GM21423 (cell line): ENCODE data around the gene TBX2.

Source experiments
- ATAC-seq: cut with Tn5 transposase; IDR thresholded peaks from one replicate; pipeline ENCODE4 v1.9.1; 2021; ENCODE audit warnings: mild to moderate bottlenecking, moderate library complexity; ENCODE audit not compliant: unreplicated experiment

Gene TBX2

DNA sequence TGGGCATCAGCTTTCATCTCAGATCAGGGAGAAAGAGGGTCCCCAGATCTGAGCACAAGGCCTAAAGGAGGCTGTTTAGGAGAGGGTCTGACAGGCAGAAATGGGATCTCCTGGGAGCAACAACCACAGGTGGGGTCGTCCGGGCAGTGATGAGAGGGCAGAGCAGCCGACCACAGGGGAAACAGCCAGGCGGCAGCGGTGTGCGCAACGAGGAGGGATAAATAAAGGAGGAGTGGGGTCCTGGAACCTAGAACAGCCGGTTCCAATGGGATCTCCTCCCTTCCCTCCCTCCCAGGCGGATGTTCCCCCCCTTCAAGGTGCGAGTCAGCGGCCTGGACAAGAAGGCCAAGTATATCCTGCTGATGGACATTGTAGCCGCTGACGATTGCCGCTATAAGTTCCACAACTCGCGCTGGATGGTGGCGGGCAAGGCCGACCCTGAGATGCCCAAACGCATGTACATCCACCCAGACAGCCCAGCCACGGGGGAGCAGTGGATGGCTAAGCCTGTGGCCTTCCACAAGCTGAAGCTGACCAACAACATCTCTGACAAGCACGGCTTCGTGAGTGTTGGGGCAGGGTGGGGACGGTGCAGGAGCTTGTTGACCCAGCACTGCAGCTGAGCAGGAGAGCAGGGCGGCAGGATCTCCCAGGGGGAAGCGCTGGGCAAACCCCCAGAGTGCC is 1.9 kb downstream of the TBX2 start:
- ATAC-seq, result no peak

DNA sequence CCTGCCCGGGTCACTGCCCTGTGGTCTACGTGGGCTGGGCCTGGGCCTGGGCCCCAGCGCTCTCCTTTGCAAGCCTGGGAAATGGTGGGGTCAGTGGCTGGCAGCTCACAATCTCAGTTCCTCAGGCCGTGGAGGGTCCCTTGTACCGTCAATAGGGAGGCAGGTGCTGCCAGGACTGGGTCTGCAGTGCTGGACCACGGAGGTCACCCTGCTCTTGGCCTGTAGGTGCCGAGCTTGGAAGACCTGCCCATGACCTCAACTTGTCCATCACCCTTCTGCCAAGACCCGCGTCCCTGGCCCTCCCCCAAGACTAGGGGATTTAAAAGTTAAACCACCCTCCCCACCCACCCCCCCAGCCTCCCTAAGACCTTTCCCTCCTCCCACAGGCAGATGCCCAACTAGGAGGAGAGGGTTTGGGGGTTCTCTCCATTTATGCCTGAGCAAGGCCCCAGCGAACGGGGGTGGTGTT is 2.5 kb downstream of the TBX2 start:
- no peak for ATAC-seq

DNA sequence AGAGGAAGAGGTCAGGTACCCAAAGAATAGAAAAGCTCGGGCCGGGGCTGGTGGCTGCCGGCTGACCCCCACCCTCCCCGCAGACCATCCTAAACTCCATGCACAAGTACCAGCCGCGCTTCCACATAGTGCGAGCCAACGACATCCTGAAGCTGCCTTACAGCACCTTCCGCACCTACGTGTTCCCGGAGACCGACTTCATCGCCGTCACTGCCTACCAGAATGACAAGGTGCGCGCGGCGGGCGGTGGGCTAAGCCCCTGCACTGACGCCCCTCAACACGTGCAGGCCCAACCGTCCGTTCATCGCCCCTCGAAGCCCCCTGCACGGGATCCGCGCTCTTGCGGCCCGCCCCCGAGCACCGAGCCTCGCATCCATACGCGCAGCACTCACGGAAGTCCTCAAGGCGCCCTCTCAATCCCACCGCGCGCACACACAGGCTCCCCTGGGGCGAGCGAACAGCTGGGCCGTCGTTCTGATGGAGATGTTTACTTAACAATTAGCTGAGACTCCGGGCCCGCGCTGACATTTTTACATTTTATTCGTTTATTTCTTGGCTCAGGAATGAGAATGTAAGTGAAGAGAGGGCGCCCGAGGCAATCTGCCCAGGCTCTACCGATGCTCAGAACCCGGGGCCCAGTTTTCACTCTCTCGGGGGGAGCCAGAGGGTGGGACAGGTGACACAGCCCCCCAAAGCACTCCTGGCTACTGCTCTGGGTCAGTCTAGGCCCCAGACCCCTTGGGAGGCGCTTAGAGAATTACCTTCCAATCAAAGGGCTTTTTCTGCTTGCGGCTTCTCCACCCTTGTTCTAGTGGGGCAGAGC is 3.5 kb downstream of the TBX2 start:
- no peak for ATAC-seq

GRCh38 chr17:61403801-61404662 is 4.4 kb downstream of the TBX2 start:
- ATAC-seq, result no peak

GRCh38 chr17:61404663-61404912 is 4.9 kb downstream of the TBX2 start:
- no peak for ATAC-seq

DNA sequence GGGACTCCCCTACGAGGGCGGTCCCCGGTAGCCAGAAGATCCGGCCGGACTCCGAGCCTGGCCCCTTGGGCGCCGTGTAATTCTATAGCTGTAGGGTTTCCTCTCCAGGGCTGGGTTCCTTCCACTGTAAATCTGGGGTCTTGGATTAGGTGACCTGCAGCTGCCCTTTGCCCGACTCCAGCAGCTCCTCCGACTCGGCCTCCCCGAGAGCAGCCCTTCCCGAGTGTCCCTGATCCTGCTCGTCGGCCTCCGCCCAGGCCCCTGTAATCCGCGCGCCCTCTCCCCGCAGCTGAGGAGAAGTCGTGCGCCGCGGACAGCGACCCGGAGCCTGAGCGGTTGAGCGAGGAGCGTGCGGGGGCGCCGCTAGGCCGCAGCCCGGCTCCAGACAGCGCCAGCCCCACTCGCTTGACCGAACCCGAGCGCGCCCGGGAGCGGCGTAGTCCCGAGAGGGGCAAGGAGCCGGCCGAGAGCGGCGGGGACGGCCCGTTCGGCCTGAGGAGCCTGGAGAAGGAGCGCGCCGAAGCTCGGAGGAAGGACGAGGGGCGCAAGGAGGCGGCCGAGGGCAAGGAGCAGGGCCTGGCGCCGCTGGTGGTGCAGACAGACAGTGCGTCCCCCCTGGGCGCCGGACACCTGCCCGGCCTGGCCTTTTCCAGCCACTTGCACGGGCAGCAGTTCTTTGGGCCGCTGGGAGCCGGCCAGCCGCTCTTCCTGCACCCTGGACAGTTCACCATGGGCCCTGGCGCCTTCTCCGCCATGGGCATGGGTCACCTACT is 5.5 kb downstream of the TBX2 start:
- no peak for ATAC-seq

DNA sequence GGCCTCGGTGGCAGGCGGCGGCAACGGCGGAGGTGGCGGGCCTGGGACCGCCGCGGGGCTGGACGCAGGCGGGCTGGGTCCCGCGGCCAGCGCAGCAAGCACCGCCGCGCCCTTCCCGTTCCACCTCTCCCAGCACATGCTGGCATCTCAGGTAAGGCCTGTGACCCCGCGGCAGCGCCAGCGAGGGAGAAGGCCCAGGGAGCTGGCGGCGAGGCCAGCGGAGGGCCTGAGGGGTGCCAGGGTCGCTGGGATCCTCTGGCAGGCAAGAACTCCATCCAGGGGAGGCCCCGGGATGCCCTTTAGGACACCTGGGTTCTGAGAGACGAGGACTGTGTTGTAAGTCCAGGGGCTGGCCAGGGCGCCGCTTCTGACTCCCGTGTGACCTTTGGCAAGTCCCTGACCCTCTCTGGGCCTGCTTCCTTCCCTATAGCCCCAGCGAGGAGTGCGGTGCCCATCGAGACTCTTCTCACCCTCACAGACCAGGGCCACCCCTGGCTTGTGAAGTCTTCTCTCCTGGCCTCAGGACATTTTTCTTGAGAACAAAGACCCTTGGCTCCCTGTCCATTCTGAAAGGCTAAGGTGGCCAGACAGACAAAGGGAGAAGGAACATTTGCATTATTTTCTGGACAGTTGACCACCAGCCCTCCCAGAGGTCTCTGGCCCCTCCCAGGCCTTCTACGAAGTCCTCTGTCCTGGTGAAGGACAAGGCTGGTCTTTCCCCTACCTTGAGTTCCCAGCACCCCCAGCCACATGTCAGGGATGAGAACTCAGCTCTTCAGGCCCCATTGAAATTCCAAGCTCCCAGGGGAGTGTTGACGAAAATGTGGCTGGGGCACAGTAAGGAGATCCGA is 6.3 kb downstream of the TBX2 start:
- ATAC-seq, result no peak

DNA sequence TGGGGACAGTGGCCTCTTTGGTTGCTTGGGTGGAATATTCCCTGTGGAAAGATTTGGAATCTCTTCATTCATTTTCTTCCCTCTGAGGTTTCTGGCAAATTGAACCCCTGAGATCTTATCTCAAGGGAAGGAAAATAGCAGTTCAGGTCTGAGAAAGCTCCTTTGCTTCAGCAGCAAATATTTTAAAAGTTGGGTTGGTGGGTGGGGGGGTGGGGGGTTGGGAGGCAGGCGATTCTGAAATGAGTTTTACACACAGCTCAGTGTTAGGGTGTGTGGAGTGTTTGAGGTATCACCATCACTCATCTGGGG is 6.8 kb downstream of the TBX2 start:
- ATAC-seq, result no peak

- ATAC-seq, result no peak
Measured at GRCh38 chr17:61406971-61407911, 7.6 kb downstream of the TBX2 start.

GRCh38 chr17:61408151-61409041 is 8.8 kb downstream of the TBX2 start:
- no peak for ATAC-seq

- ATAC-seq, result no peak
Measured at GRCh38 chr17:61409301-61410112, 9.9 kb downstream of the TBX2 start.

GRCh38 chr17:61410141-61411010 is 10.7 kb downstream of the TBX2 start:
- ATAC-seq, result peak; percentile 33

DNA sequence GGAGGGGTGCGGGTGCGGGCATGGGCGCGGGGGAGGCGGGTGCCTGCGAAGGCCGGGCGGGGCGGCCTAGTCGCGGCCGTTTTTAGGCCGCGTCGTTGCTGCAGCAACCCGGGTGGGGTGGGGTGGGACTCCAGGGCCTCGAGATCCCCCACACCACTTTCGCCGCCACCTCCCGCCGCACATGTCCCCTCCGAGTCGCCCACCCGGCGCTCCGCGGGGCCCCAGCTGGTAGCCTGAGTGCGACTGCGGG is 11.3 kb downstream of the TBX2 start:
- ATAC-seq, result no peak

DNA sequence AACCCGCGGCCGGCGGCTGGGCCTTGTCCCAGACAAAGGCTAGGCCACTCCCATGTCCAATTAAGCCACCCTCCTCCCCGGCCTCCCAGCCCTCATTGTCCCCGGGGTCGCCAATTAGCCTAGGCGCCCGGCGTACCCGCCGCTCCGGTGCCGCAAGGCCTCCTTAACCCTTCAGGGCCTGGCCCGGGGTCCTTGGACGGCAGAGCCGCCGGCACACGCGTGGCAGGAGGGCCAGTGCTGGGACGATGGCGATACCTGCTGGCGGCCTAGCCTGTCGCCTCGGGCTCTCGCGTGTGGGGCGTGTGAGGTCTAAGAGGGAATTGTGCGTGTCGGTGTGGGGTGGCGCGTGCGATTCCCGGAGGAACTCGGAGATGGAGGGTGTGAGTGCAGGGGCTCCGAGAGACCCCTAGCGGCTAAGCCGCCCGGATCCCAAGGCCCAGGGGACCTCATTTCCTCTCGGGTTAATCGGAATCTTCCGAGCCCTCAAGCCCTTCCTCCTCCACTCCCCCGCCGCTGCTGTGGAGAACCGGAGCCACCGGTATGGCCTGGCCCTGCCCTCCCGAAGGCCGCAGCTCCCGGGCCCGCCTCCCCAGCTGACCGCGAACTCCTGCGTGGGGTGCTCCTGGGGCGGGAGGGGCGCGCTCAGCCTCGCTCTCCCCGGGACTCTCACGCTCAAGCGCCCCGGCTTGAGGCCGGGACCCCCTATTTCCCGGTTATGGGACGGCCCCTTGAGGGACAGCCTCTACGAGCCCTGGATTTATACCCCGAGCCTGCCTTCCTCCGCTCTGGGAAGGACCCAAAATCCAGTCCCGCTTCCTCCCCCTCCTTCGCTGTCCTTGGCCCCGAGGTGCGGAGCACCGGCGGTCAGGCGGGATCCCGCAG is 11.9 kb downstream of the TBX2 start:
- ATAC-seq, result no peak

DNA sequence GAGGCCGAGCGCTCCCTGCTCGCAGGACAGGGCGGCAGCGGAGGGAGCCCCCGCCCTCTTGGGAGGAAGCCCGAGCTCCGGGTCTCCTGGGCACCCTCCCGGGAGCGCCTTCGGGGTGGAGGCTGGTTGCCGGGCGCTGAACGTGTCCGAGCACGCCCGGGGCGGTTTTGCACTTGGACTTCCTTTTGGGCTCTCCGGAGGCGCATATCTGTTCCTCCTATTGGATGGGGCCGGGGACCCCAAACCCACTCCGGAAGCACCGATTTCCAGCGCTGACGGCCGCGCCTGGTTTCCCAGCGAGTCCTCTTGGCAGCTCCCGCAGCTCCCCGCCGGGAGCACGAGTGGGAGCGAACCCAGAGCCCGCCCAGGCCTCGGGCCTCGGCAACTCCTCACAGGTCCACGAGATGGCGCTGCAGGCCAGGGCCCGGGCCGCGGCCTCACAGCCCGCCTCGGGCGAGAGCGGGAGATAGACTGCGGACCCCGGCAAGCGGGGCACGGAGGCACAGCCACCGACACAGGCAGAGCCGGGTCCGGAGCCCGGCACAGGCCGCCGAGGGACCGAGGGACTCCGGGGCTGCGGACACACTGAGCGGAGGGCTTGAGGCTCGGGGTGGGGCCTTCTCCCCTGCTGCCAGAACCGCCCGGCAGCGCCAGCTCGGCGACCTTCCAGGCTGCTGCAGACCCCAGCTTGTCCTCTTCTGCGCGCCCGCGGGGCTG is 12.7 kb downstream of the TBX2 start:
- ATAC-seq, result peak; percentile 61
